PC-9 (cell line): ENCODE results near the gene TNRC6C.

Experiments
- EZH2 ChIP-seq: fragments of 200-600 bp; sonication (generic); IDR thresholded peaks from 2 replicates; pipeline ENCODE4 v1.8.0; 2017; ENCODE audit warnings: antibody characterized with exemption, low read depth
- TF ChIP-seq, protein P1 (sequence below): fragments of 200-600 bp; sonication (generic); conservative IDR thresholded peaks from 2 replicates; pipeline ENCODE4 v1.6.1; 2017; ENCODE audit warnings: mixed run types, antibody characterized with exemption, mild to moderate bottlenecking, moderate library complexity

DNA sequence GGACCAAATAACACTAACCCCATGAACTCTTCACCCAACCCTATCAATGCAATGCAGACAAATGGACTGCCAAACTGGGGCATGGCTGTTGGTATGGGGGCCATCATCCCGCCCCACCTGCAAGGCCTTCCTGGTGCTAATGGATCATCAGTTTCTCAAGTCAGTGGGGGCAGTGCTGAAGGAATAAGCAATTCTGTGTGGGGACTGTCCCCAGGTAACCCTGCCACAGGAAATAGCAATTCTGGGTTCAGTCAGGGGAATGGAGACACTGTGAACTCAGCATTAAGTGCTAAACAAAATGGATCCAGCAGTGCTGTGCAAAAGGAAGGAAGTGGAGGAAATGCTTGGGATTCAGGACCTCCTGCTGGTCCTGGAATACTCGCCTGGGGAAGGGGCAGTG lies 91.1 kb downstream of the TNRC6C start:
- TF ChIP-seq, protein P1, sequence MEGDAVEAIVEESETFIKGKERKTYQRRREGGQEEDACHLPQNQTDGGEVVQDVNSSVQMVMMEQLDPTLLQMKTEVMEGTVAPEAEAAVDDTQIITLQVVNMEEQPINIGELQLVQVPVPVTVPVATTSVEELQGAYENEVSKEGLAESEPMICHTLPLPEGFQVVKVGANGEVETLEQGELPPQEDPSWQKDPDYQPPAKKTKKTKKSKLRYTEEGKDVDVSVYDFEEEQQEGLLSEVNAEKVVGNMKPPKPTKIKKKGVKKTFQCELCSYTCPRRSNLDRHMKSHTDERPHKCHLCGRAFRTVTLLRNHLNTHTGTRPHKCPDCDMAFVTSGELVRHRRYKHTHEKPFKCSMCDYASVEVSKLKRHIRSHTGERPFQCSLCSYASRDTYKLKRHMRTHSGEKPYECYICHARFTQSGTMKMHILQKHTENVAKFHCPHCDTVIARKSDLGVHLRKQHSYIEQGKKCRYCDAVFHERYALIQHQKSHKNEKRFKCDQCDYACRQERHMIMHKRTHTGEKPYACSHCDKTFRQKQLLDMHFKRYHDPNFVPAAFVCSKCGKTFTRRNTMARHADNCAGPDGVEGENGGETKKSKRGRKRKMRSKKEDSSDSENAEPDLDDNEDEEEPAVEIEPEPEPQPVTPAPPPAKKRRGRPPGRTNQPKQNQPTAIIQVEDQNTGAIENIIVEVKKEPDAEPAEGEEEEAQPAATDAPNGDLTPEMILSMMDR, result no peak
- no peak for TF ChIP-seq EZH2
